ENCODE data around the gene TLCD3B. TPM values are rescaled to one million over a fixed set of nuclear protein-coding genes. Genes with fewer than 3 reads are reported as not detected.

TLCD3B gene
- total and polyA plus RNA-seq, 9 of the 15 experiments (the other 6 are each of a cell fraction or from before 2014, with no cell fraction given) = 0.10 to 0.52 (median 0.23) TPM; not detected in 4

DNA sequence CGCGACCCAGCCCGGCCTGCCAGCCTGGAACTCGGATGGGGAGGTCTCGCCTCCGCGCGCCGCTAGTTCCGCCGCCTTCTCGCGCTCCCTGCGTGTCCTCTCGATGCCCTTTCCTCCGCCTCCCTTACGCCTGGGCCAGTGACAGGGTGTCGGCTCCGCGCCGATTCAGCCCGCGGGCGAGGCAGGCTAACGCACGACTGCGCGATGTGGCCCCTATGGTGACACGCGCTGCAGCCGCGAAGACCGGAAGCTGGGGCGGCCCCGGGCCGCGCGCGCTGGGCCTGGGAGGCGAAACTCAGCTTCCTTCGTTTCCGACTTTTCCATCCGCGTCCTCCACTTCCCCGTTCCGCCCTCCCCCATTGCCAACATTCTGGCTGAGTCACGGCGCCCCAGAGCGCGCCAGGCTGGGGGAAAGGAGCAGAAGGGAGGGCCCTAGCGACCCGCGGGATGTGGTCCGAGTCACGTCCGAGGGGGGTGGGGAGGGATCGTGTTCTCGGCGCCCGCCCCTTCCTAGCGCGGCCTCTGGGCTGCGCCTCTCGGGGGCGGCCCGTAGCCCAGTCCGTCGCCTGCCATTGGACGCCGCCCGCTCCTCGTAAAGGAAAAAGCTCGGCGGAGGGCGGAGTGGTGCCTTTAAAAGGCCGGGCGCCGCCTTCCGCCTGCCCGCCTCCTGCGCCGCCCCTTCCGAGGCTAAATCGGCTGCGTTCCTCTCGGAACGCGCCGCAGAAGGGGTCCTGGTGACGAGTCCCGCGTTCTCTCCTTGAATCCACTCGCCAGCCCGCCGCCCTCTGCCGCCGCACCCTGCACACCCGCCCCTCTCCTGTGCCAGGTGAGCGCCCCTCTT lies 34.3 kb upstream of the TLCD3B start, which contains the start of gene ALDOA (continued):
- TF ChIP-seq HNRNPUL1 (IDR thresholded peaks at IDR 0.05; ENCODE audit: low read length) (no peak), CREBBP (IDR thresholded peaks at IDR 0.05; ENCODE audit: low read depth, low read length) (no peak), PTTG1 (tag; IDR thresholded peaks at IDR 0.05; ENCODE audit: low read depth) (no peak), EGR1 (conservative IDR thresholded peaks at IDR 0.05) (peak; percentile 46; the same call in 1 of the 2 replicates), YY1 (IDR thresholded peaks at IDR 0.05; ENCODE audit: borderline replicate concordance in 1 of 3, control insufficient read depth in 1 of 3, extremely low read depth in 1 of 3, insufficient read depth in 3 of 3, insufficient read length in 1 of 3, insufficient replicate concordance in 2 of 3, low read depth in 1 of 3, low read length in 2 of 3) (peak in 1 of 3 experiments; percentile 30), RAD51 (IDR thresholded peaks at IDR 0.05; ENCODE audit: borderline replicate concordance, low read depth) (no peak), ZBTB7A (IDR thresholded peaks at IDR 0.05; ENCODE audit: borderline replicate concordance, control insufficient read depth, low read depth, low read length) (peak; percentile 92), NFIX (CRISPR knock-in tag; IDR thresholded peaks at IDR 0.05; ENCODE audit: low read depth) (no peak), CHD1 (IDR thresholded peaks at IDR 0.05; ENCODE audit: low read length) (peak; percentile 85), FOXK1 (CRISPR knock-in tag; IDR thresholded peaks at IDR 0.05; ENCODE audit: borderline replicate concordance) (no peak), SNRNP70 (optimal IDR thresholded peaks at IDR 0.05; ENCODE audit: low read depth, low read length) (no peak)
- TF ChIP-seq, protein P1, sequence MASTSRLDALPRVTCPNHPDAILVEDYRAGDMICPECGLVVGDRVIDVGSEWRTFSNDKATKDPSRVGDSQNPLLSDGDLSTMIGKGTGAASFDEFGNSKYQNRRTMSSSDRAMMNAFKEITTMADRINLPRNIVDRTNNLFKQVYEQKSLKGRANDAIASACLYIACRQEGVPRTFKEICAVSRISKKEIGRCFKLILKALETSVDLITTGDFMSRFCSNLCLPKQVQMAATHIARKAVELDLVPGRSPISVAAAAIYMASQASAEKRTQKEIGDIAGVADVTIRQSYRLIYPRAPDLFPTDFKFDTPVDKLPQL (IDR thresholded peaks at IDR 0.05; ENCODE audit: extremely low read depth, insufficient read length) = peak; percentile 25
- TF ChIP-seq, protein P2, sequence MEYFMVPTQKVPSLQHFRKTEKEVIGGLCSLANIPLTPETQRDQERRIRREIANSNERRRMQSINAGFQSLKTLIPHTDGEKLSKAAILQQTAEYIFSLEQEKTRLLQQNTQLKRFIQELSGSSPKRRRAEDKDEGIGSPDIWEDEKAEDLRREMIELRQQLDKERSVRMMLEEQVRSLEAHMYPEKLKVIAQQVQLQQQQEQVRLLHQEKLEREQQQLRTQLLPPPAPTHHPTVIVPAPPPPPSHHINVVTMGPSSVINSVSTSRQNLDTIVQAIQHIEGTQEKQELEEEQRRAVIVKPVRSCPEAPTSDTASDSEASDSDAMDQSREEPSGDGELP (CRISPR knock-in tag; IDR thresholded peaks at IDR 0.05; ENCODE audit: borderline replicate concordance) = peak; percentile 76; the same call in 1 of the 2 replicates
- TF ChIP-seq, protein P3, sequence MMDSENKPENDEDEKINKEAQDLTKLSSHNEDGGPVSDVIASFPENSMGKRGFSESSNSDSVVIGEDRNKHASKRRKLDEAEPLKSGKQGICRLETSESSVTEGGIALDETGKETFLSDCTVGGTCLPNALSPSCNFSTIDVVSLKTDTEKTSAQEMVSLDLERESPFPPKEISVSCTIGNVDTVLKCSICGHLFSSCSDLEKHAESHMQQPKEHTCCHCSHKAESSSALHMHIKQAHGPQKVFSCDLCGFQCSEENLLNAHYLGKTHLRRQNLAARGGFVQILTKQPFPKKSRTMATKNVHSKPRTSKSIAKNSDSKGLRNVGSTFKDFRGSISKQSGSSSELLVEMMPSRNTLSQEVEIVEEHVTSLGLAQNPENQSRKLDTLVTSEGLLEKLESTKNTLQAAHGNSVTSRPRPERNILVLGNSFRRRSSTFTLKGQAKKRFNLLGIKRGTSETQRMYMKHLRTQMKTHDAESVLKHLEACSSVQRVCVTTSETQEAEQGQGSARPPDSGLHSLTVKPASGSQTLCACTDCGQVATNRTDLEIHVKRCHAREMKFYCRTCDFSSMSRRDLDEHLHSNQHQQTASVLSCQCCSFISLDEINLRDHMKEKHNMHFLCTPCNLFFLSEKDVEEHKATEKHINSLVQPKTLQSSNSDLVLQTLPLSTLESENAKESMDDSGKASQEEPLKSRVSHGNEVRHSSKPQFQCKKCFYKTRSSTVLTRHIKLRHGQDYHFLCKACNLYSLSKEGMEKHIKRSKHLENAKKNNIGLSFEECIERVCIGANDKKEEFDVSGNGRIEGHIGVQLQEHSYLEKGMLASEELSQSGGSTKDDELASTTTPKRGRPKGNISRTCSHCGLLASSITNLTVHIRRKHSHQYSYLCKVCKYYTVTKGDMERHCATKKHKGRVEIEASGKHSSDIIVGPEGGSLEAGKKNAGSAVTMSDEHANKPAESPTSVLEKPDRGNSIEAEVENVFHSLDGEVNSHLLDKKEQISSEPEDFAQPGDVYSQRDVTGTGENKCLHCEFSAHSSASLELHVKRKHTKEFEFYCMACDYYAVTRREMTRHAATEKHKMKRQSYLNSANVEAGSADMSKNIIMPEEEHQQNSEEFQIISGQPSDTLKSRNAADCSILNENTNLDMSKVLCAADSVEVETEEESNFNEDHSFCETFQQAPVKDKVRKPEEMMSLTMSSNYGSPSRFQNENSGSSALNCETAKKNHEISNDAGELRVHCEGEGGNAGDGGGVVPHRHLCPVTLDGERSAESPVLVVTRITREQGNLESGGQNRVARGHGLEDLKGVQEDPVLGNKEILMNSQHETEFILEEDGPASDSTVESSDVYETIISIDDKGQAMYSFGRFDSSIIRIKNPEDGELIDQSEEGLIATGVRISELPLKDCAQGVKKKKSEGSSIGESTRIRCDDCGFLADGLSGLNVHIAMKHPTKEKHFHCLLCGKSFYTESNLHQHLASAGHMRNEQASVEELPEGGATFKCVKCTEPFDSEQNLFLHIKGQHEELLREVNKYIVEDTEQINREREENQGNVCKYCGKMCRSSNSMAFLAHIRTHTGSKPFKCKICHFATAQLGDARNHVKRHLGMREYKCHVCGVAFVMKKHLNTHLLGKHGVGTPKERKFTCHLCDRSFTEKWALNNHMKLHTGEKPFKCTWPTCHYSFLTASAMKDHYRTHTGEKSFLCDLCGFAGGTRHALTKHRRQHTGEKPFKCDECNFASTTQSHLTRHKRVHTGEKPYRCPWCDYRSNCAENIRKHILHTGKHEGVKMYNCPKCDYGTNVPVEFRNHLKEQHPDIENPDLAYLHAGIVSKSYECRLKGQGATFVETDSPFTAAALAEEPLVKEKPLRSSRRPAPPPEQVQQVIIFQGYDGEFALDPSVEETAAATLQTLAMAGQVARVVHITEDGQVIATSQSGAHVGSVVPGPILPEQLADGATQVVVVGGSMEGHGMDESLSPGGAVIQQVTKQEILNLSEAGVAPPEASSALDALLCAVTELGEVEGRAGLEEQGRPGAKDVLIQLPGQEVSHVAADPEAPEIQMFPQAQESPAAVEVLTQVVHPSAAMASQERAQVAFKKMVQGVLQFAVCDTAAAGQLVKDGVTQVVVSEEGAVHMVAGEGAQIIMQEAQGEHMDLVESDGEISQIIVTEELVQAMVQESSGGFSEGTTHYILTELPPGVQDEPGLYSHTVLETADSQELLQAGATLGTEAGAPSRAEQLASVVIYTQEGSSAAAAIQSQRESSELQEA (IDR thresholded peaks at IDR 0.05; ENCODE audit: low read depth) = no peak
- TF ChIP-seq, protein P4, sequence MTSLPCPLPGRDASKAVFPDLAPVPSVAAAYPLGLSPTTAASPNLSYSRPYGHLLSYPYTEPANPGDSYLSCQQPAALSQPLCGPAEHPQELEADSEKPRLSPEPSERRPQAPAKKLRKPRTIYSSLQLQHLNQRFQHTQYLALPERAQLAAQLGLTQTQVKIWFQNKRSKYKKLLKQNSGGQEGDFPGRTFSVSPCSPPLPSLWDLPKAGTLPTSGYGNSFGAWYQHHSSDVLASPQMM (CRISPR knock-in tag; IDR thresholded peaks at IDR 0.05) = no peak

Measured in K562 (cell line).